NK-92 treated with Interleukin-12 subunit alpha and Interleukin-12 subunit beta, amount 100 ng/mL, for 24 hours (cell line): ENCODE data around the gene CAMTA1.

Experiments used
- DNase-seq: peaks from one replicate; lab custom pipeline; 2025; lab: John Stamatoyannopoulos, UW

Gene CAMTA1

GRCh38 chr1:7639435-7640131 lies 854.3 kb downstream of the CAMTA1 start:
- no peak for DNase-seq

GRCh38 chr1:7640350-7640749 lies 855.1 kb downstream of the CAMTA1 start:
- no peak for DNase-seq

GRCh38 chr1:7640920-7641585 lies 855.8 kb downstream of the CAMTA1 start:
- DNase-seq = no peak

- no peak for DNase-seq
Measured at GRCh38 chr1:7641587-7642417, 856.5 kb downstream of the CAMTA1 start.

GRCh38 chr1:7642418-7642704 lies 857.1 kb downstream of the CAMTA1 start:
- DNase-seq = no peak

DNA sequence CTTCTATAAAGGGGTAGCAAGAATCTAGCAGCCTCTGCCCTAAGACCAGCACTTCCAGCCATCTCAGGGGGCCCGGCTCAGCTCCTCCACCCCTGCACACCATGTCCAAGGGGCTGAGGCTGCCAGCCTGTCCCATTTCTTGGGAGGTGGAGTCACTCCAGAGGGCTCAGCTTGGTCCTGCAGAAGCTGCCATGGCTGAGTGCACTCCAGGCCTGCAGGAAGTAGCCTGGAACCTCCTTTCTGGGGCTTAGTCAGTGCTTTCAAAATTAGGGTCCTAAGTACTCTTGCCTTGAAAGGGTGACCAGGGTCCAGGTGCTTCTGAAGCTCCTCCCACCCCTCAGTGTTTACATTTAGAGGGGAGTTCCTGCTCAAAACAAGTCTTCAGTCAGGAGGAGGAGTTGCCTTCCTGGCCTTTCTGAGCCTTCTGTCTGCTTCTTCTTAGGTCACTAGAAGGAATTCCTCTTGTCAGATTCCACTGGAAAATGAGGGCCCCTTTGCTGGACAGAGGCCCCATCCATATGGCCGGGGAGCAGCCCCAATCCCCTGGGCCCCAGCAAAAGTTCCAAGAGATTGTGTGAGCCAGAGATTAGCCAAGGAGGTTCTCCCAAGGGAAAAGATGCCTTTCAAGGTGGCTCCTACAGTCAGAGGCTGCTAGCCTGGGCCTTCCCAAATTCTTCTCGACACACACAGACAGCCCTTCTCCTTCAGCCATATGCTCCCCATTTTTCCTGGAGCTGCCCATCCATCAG lies 857.7 kb downstream of the CAMTA1 start:
- no peak for DNase-seq

DNA sequence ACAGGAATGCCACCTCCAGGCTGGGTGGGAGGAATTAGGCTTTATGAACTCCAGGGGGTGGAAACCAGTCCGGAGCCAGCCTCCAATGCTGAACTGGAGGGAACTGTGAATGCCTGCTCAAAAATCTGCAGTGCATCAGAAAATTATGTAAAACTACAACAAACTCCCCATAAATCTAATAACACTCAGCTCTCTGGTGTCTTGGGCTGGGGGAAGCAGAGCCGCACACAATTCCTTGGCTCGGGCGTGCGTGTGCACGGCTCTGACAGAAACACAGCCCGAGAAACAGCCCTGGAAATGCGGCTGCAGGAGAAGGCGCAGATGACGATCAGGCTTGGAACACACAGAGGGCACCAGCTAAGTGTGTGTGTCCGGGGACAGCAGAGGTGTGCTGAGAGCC lies 858.3 kb downstream of the CAMTA1 start:
- no peak for DNase-seq

GRCh38 chr1:7644086-7644485 lies 858.8 kb downstream of the CAMTA1 start:
- DNase-seq = no peak

DNA sequence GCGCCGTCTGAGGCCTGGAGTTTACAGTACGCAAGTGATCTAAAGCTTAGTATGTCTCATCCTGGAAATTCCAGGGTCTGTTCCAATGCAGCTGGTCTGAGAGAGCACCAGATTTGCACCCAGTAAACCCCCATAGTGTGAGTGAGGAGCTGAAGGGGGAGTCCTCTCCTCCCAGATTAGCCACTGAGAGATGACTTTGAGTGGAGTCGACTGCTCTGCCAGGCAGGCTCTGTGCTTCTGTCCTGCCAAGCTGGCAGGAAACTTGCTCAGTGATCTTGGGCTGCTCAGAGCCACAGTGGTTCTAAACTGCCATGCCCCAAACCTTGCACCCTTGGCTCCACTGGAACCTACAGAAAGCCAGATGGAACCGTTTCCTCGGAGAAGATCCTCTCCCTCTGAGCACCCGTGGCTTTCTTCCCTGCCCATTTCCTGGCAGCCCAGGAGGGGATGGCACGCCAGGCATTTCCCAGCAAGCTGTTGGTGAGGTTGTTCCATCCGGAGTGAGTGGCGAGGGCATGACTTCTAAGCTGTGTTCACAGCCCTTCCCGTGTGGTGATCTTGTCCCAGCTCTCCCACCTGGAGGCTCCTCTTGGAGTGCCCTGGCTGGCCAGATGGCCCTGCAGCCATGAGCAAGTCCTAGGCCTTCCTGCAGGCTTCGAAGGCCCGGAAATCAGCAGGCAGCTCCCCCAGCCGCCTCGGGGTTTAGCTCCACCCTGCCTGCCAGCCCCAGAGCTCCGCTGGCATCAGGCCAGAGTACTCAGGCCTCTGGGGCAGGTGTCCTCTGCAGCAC lies 859.9 kb downstream of the CAMTA1 start:
- DNase-seq = no peak

- no peak for DNase-seq
Measured at GRCh38 chr1:7645751-7646048, 860.4 kb downstream of the CAMTA1 start.

DNA sequence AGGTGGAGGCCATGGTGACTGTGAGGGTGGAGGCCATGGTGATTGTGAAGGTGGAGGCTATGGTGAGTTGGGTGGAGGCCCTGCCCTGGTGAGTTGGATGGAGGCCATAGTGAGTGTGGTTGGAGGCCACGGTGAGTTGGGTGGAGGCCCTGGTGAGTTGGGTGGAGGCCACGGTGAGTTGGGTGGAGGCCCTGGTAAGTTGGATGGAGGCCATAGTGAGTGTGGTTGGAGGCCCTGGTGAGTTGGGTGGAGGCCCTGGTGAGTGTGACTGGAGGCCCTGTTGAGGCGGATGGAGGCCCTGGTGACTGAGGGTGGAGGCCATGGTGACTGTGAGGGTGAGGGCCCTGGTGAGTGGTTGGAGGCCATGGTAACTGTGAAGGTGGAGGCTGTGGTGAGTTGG lies 860.9 kb downstream of the CAMTA1 start:
- DNase-seq = no peak

GRCh38 chr1:7646981-7647901 lies 862.0 kb downstream of the CAMTA1 start:
- DNase-seq = peak; percentile 30

DNA sequence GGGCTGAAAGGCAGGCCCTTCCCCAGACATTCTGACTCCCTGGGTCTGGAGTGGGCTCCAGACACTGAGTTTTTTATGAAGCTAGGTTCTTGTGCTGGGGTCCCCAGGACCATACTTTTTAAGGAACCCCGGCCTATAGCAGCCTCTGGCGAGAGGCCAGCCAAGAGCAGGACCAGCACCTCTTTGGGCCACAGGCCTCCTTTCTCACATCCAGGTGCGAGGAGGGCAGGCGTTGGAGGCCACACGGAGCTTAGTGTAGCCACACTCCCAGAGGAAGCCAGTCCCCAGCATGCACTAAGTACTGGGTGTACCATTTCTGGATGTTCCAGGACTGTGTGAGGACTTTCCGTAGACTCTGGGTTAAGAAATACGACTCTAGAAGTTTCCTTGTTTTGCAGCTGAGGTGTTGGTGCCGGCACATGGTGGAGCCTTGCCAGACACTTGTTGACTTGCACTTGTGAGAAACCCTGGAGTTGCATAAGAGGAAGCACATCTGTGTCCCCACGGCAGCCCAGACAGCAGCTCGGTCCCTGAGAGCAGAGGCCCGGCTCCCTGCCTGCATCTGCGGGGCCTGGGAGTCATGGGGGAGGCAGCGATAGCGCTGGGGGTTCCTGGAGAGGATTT lies 863.6 kb downstream of the CAMTA1 start:
- no peak for DNase-seq

DNA sequence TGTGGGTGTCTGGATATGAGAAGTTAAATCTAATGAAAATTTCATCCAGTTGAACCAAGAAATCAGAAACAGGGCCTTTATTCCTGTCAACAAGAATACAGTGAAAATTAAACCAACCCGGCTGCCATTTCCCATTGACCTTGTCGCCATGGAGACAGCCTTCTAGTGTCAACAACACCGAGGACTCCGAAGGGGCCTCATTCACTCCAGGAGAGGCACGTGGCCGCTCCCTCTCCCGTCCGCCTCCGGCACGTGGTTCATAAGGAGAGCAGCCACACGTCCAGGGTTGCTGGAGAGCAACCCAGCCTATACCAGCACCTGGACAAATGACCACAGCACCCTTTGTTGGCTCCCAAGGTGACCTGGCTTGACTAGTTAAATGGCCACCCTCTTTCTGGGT lies 865.5 kb downstream of the CAMTA1 start:
- no peak for DNase-seq

DNA sequence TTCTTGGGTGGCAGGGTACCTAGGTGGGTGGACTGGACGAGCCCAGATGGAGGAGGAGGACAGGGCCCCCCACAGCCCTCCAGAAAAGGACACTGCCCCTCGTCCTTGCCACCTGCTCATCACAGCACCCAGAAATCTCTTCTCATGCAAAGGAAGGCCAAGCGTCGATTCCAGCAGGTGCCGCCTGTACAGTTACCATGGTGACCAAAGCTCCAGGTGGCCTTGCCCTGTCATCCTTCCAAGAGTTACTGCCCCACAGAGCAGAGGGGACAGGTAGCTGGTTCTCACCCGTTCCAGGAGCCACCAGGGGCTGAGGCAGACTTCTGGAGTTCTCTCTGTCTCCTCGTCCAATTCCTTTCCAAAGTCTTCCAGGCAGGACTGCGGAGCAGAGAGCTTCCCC lies 865.9 kb downstream of the CAMTA1 start:
- DNase-seq = no peak

DNA sequence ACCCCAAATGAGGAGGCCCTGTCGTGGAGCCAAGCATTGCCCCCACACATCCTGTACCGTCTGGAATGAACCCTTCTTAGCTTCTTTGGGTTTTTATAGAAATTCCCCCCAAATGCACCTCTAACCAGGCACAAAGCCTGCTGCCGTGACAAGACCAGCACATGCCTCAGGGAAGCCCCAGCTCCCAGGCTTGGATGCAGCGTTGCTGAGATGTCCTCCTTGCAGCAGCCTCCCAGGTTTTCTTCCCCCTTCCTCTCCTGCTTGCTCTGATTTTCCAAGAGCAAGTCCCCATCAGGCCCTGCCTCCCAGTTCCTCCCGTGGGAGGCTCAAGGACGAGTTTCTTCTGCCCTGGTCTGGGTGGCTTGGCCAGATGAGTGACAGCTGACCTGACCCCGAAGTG lies 866.8 kb downstream of the CAMTA1 start:
- no peak for DNase-seq

GRCh38 chr1:7652515-7653098 lies 867.4 kb downstream of the CAMTA1 start:
- DNase-seq = no peak

GRCh38 chr1:7654725-7655124 lies 869.5 kb downstream of the CAMTA1 start:
- DNase-seq = no peak

- DNase-seq = no peak
Measured at GRCh38 chr1:7655354-7655753, 870.1 kb downstream of the CAMTA1 start.
